B cell (primary cell): ENCODE data around the gene PTPRG. TPM values are rescaled to one million over a fixed set of nuclear protein-coding genes. Genes with fewer than 3 reads are reported as not detected.

Source experiments
- ATAC-seq: fragments of 200-7000 bp; cut with Tn5 transposase; one replicate; pipeline ENCODE4 v1.10.0; 2021; ENCODE audit warnings: low read depth, mild to moderate bottlenecking, moderate number of reproducible peaks, moderate library complexity
- CTCF ChIA-PET: fragments of 350-600 bp; sonication (Branson Sonifier 250); formaldehyde crosslinking; loops from one replicate; lab custom pipeline; 2021; ENCODE audit warnings: antibody characterized with exemption, inconsistent platforms; lab: Charles Lee
- POLR2A ChIA-PET: fragments of 350-600 bp; sonication (Branson Sonifier 250); formaldehyde crosslinking; loops from one replicate; lab custom pipeline; 2021; ENCODE audit warnings: antibody characterized with exemption; lab: Charles Lee
- DNase-seq: peaks from one replicate; pipeline ENCODE4 v3.0.0; 2013
- H2AFZ ChIP-seq: 2 replicates; pipeline ENCODE4 v1.6.1; 2012; ENCODE audit warnings: mild to moderate bottlenecking, low read depth, low read length; ENCODE audit not compliant: insufficient read depth, poor library complexity, severe bottlenecking
- H3K27ac ChIP-seq, 2 donors: 1 replicate in 1 of 2; 2 replicates in 1 of 2; pipeline ENCODE4 v1.5.1; 2012 to 2013; ENCODE audit warnings: low read length in 2 of 2, mild to moderate bottlenecking in 2 of 2, moderate library complexity in 1 of 2
- H3K27me3 ChIP-seq, 4 experiments: fragments of 200-600 bp in 1 of 4; sonication (generic) in 1 of 4; replicated peaks in 1 of 4; 1 replicate in 2 of 4; 2 replicates in 2 of 4; pipeline versions ENCODE4 v1.6.1 to v1.7.0; 2013 to 2016; ENCODE audit warnings: low read length in 3 of 4, mild to moderate bottlenecking in 2 of 4, mixed read lengths in 1 of 4, moderate library complexity in 1 of 4; ENCODE audit not compliant: insufficient read depth in 4 of 4, control insufficient read depth in 3 of 4; ENCODE audit errors: control extremely low read depth in 1 of 4
- H3K36me3 ChIP-seq, 2 experiments: replicated peaks in 1 of 2; 1 replicate in 1 of 2; 2 replicates in 1 of 2; pipeline versions ENCODE4 v1.6.1 to v1.7.1; 2013; ENCODE audit warnings: low read length in 1 of 2; ENCODE audit not compliant: insufficient read depth in 2 of 2, control insufficient read depth in 1 of 2; ENCODE audit errors: control extremely low read depth in 1 of 2, extremely low read depth in 1 of 2
- H3K4me1 ChIP-seq, 2 donors: fragments of 200-600 bp in 1 of 2; sonication (generic) in 1 of 2; 1 replicate in 1 of 2; 2 replicates in 1 of 2; pipeline versions ENCODE4 v1.5.1 to v1.6.1; 2013 to 2017; ENCODE audit warnings: low read length in 2 of 2; ENCODE audit not compliant: control insufficient read depth in 2 of 2, insufficient read depth in 2 of 2
- H3K4me2 ChIP-seq: replicated peaks from 2 replicates; pipeline ENCODE3; 2012; ENCODE audit warnings: mild to moderate bottlenecking, low read depth, low read length; ENCODE audit not compliant: poor library complexity, severe bottlenecking
- H3K4me3 ChIP-seq, 5 experiments: fragments of 200-600 bp in 1 of 5; sonication (generic) in 1 of 5; 1 replicate in 3 of 5; 2 replicates in 2 of 5; pipeline versions ENCODE4 v1.5.1 to v1.7.0; 2011 to 2016; ENCODE audit warnings: low read length in 4 of 5, mild to moderate bottlenecking in 4 of 5, low read depth in 2 of 5, control low read depth in 1 of 5, moderate library complexity in 1 of 5; ENCODE audit not compliant: insufficient read depth in 1 of 5; ENCODE audit errors: control extremely low read depth in 1 of 5, extremely low read depth in 1 of 5
- H3K79me2 ChIP-seq: fragments of 200-600 bp; sonication (generic); one replicate; pipeline ENCODE4 v1.6.0; 2016; ENCODE audit warnings: low read length; ENCODE audit not compliant: control insufficient read depth, insufficient read depth
- H3K9ac ChIP-seq: fragments of 200-600 bp; sonication (generic); 2 replicates; pipeline ENCODE4 v1.6.1; 2017; ENCODE audit warnings: mild to moderate bottlenecking, low read length, moderate library complexity
- H3K9me3 ChIP-seq, 3 donors: one replicate each; pipeline versions ENCODE4 v1.6.1 to v1.7.1; 2013; ENCODE audit warnings: low read length in 2 of 3; ENCODE audit not compliant: control insufficient read depth in 2 of 3, insufficient read depth in 1 of 3; ENCODE audit errors: control extremely low read depth in 1 of 3
- H4K20me1 ChIP-seq: 2 replicates; pipeline ENCODE4 v1.6.0; 2012; ENCODE audit warnings: mild to moderate bottlenecking, low read length; ENCODE audit not compliant: insufficient read depth, control insufficient read depth, poor library complexity, severe bottlenecking
- H3K27ac Mint-ChIP-seq: one replicate; pipeline ENCODE4 v1.8.0; 2021; ENCODE audit warnings: mixed read lengths
- H3K27me3 Mint-ChIP-seq: one replicate; pipeline ENCODE4 v1.8.0; 2021; ENCODE audit warnings: mixed read lengths
- H3K4me1 Mint-ChIP-seq: one replicate; pipeline ENCODE4 v1.8.0; 2021; ENCODE audit warnings: mixed read lengths
- H3K4me3 Mint-ChIP-seq: one replicate; pipeline ENCODE4 v1.8.0; 2021; ENCODE audit warnings: mixed read lengths
- H3K9me3 Mint-ChIP-seq: one replicate; pipeline ENCODE4 v1.8.0; 2022; ENCODE audit warnings: mixed read lengths; ENCODE audit not compliant: insufficient read depth
- EZH2 ChIP-seq: IDR thresholded peaks from 2 replicates; pipeline ENCODE4 v1.6.1; 2012; ENCODE audit warnings: borderline replicate concordance, low read depth, mild to moderate bottlenecking, moderate library complexity, low read length; ENCODE audit not compliant: insufficient read depth, poor library complexity, severe bottlenecking
- WGBS: methylation state at CpG from one replicate; pipeline ENCODE4 v1.1.5; 2013; ENCODE audit warnings: missing lambda C conversion rate; ENCODE audit not compliant: insufficient coverage; 5-methylcytosine and 5-hydroxymethylcytosine counted together
- intact Hi-C: fragments of 100-400 bp; cut with micrococcal nuclease; formaldehyde crosslinking; loops from one replicate; pipeline ENCODE4 v1.10.0; 2022
- polyA plus RNA-seq: library from polyadenylated mRNA; depleted of rRNA; stranded (reverse); fragments of >200 nt; gene quantifications from 2 replicates; pipeline ENCODE4 v1.2.3, GENCODE V29; 2012
- total RNA-seq, 2 donors: library from RNA; stranded (reverse); fragments of 120-200 nt in 1 of 2; gene quantifications; 1 replicate in 1 of 2; 2 replicates in 1 of 2; pipeline versions ENCODE4 v1.2.3 to v1.2.4, GENCODE V29; 2013 to 2022
- TF ChIP-seq, protein P1 (sequence below): fragments of 200-600 bp; IDR thresholded peaks from one replicate; pipeline ENCODE4 v1.8.0; 2022; ENCODE audit warnings: antibody characterized with exemption, mild to moderate bottlenecking

The PTPRG gene
- total and polyA plus RNA-seq, 2 donors (not counting 1 experiment from before 2014, with no cell fraction given) = 0.12 to 1.3 TPM

DNA sequence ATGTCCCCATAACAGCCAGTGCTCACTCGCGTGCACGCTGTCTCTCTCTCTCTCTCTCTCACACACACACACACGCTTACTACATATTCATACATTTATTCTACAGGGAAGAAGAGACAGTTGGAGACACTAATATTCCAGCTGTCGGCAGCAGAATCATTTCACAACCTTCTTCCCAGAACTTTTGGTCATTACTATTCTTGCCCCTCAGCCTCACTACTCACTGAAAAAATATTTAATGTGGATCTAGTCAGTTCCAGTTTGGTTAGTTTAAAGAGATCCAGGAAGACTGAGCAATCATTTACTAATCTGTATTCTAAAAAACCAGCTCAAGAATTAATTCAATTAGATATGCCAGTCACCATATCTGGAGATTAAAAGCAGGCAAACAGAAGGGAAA, 394.9 kb downstream of the PTPRG start:
- H3K27ac Mint-ChIP-seq = no peak overlapping the region
- Histone ChIP-seq H3K27ac (no peak overlapping the region), H3K4me1 (no peaks in the 10 kb centered on the region), H3K9ac (no peak overlapping the region), H2AFZ (no peak overlapping the region), H3K9me3 (no peaks in the 10 kb centered on the region), H3K36me3 (no peaks in the 10 kb centered on the region), H3K27me3 (no peaks in the 10 kb centered on the region), H3K4me3 (no peak overlapping the region), H3K4me2 (no peak overlapping the region), H3K79me2 (no peaks in the 10 kb centered on the region), H4K20me1 (no peaks in the 10 kb centered on the region)
- CTCF ChIA-PET = no interaction called here
- no CpG with 5 or more reads among the region's 5 CpGs for WGBS
- no peaks in the 10 kb centered on the region for H3K4me1 Mint-ChIP-seq
- H3K9me3 Mint-ChIP-seq = no peaks in the 10 kb centered on the region
- POLR2A ChIA-PET = no interaction called here
- intact Hi-C loops = no loop called here
- DNase-seq (no peak), ATAC-seq (no peak)
- no peaks in the 10 kb centered on the region for H3K27me3 Mint-ChIP-seq
- no peak for TF ChIP-seq EZH2
- TF ChIP-seq, protein P1, sequence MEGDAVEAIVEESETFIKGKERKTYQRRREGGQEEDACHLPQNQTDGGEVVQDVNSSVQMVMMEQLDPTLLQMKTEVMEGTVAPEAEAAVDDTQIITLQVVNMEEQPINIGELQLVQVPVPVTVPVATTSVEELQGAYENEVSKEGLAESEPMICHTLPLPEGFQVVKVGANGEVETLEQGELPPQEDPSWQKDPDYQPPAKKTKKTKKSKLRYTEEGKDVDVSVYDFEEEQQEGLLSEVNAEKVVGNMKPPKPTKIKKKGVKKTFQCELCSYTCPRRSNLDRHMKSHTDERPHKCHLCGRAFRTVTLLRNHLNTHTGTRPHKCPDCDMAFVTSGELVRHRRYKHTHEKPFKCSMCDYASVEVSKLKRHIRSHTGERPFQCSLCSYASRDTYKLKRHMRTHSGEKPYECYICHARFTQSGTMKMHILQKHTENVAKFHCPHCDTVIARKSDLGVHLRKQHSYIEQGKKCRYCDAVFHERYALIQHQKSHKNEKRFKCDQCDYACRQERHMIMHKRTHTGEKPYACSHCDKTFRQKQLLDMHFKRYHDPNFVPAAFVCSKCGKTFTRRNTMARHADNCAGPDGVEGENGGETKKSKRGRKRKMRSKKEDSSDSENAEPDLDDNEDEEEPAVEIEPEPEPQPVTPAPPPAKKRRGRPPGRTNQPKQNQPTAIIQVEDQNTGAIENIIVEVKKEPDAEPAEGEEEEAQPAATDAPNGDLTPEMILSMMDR = no peak
- no peak overlapping the region for H3K4me3 Mint-ChIP-seq

DNA sequence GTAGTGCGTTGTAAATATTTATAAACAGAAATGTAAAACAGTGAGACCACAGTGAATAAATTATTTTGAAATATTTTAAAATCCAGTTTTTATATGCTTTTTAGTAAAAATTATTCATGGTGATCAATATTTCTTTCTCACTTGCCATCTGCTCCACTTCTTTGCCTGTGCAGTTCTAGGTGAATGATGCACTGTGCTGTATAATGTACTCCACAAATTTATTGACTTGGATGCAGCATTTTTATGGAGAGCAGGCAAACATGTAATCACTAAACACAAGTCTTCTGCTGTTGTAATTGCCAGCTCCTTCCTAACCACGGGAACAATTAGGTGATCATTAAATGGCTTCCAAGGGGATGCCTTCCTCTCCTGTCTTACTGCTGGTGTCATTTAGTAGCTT, 395.9 kb downstream of the PTPRG start:
- no peak for ATAC-seq
- 100% methylated on average over 1 of the region's 2 CpGs for WGBS
- POLR2A ChIA-PET = no interaction called here

More for the DNA sequence above, 395.9 kb downstream of the PTPRG start:
- no peak overlapping the region for H3K4me3 ChIP-seq
- CTCF ChIA-PET = no interaction called here
- no peaks in the 10 kb centered on the region for H3K9me3 Mint-ChIP-seq
- TF ChIP-seq, protein P1 = no peak
- TF ChIP-seq EZH2 = no peak
- no peak overlapping the region for H3K4me3 Mint-ChIP-seq
- DNase-seq = no peak
- no peak overlapping the region for H3K27ac Mint-ChIP-seq
- H3K4me1 Mint-ChIP-seq = no peaks in the 10 kb centered on the region
- H3K79me2 ChIP-seq = no peaks in the 10 kb centered on the region
- H3K4me1 ChIP-seq = no peaks in the 10 kb centered on the region
- H2AFZ ChIP-seq = no peak overlapping the region
- H3K36me3 ChIP-seq = no peaks in the 10 kb centered on the region
- H3K27me3 Mint-ChIP-seq = no peaks in the 10 kb centered on the region
- no peaks in the 10 kb centered on the region for H3K9me3 ChIP-seq
- H4K20me1 ChIP-seq = no peaks in the 10 kb centered on the region
- H3K27ac ChIP-seq = no peak overlapping the region
- H3K27me3 ChIP-seq = no peaks in the 10 kb centered on the region
- intact Hi-C loops = no loop called here
- no peak overlapping the region for H3K4me2 ChIP-seq
- H3K9ac ChIP-seq = no peak overlapping the region
